ENCODE data around the gene SYCP1.

DNA sequence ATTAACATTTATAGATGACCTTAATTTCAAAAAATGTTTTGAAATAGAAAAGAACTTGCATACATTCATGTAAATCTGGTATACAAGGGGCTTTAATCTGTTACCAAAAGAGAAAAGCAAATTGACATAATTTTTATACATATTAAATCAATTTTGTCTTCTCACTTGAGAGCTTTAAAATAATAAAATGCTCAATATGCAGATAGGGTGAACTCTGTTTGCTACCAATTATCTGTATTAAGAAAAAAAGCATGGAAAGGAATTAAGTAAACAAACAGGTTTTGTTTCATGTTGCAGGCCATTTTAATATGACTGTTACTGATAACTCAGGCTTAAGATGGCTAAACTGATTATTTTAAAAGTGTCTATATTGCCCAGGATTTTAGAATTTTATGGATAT is 168.9 kb downstream of the SYCP1 start:
- TF ChIP-seq, protein P1, sequence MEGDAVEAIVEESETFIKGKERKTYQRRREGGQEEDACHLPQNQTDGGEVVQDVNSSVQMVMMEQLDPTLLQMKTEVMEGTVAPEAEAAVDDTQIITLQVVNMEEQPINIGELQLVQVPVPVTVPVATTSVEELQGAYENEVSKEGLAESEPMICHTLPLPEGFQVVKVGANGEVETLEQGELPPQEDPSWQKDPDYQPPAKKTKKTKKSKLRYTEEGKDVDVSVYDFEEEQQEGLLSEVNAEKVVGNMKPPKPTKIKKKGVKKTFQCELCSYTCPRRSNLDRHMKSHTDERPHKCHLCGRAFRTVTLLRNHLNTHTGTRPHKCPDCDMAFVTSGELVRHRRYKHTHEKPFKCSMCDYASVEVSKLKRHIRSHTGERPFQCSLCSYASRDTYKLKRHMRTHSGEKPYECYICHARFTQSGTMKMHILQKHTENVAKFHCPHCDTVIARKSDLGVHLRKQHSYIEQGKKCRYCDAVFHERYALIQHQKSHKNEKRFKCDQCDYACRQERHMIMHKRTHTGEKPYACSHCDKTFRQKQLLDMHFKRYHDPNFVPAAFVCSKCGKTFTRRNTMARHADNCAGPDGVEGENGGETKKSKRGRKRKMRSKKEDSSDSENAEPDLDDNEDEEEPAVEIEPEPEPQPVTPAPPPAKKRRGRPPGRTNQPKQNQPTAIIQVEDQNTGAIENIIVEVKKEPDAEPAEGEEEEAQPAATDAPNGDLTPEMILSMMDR (tag by site-specific recombination; IDR thresholded peaks at IDR 0.05) = no peak
- TF ChIP-seq ZNF221 (tag by site-specific recombination; IDR thresholded peaks at IDR 0.05; ENCODE audit: borderline replicate concordance) (no peak), ZNF600 (tag by site-specific recombination; IDR thresholded peaks at IDR 0.05) (no peak), ZNF354C (tag by site-specific recombination; IDR thresholded peaks at IDR 0.05; ENCODE audit: borderline replicate concordance, low read depth) (no peak), ZBTB7A (tag by site-specific recombination; IDR thresholded peaks at IDR 0.05; ENCODE audit: low read depth) (no peak), ZBTB1 (tag by site-specific recombination; IDR thresholded peaks at IDR 0.05) (no peak), ZNF274 (IDR thresholded peaks at IDR 0.05; ENCODE audit: low read length) (no peak), ZNF274 (tag by site-specific recombination; IDR thresholded peaks at IDR 0.05; ENCODE audit: borderline replicate concordance) (no peak), ZNF184 (tag by site-specific recombination; IDR thresholded peaks at IDR 0.05) (no peak)
- TF ChIP-seq, protein P2, sequence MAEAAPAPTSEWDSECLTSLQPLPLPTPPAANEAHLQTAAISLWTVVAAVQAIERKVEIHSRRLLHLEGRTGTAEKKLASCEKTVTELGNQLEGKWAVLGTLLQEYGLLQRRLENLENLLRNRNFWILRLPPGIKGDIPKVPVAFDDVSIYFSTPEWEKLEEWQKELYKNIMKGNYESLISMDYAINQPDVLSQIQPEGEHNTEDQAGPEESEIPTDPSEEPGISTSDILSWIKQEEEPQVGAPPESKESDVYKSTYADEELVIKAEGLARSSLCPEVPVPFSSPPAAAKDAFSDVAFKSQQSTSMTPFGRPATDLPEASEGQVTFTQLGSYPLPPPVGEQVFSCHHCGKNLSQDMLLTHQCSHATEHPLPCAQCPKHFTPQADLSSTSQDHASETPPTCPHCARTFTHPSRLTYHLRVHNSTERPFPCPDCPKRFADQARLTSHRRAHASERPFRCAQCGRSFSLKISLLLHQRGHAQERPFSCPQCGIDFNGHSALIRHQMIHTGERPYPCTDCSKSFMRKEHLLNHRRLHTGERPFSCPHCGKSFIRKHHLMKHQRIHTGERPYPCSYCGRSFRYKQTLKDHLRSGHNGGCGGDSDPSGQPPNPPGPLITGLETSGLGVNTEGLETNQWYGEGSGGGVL (tag by site-specific recombination; IDR thresholded peaks at IDR 0.05) = no peak
- TF ChIP-seq, protein P3, sequence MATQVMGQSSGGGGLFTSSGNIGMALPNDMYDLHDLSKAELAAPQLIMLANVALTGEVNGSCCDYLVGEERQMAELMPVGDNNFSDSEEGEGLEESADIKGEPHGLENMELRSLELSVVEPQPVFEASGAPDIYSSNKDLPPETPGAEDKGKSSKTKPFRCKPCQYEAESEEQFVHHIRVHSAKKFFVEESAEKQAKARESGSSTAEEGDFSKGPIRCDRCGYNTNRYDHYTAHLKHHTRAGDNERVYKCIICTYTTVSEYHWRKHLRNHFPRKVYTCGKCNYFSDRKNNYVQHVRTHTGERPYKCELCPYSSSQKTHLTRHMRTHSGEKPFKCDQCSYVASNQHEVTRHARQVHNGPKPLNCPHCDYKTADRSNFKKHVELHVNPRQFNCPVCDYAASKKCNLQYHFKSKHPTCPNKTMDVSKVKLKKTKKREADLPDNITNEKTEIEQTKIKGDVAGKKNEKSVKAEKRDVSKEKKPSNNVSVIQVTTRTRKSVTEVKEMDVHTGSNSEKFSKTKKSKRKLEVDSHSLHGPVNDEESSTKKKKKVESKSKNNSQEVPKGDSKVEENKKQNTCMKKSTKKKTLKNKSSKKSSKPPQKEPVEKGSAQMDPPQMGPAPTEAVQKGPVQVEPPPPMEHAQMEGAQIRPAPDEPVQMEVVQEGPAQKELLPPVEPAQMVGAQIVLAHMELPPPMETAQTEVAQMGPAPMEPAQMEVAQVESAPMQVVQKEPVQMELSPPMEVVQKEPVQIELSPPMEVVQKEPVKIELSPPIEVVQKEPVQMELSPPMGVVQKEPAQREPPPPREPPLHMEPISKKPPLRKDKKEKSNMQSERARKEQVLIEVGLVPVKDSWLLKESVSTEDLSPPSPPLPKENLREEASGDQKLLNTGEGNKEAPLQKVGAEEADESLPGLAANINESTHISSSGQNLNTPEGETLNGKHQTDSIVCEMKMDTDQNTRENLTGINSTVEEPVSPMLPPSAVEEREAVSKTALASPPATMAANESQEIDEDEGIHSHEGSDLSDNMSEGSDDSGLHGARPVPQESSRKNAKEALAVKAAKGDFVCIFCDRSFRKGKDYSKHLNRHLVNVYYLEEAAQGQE (tag by site-specific recombination; IDR thresholded peaks at IDR 0.05) = no peak
- TF ChIP-seq, protein P4, sequence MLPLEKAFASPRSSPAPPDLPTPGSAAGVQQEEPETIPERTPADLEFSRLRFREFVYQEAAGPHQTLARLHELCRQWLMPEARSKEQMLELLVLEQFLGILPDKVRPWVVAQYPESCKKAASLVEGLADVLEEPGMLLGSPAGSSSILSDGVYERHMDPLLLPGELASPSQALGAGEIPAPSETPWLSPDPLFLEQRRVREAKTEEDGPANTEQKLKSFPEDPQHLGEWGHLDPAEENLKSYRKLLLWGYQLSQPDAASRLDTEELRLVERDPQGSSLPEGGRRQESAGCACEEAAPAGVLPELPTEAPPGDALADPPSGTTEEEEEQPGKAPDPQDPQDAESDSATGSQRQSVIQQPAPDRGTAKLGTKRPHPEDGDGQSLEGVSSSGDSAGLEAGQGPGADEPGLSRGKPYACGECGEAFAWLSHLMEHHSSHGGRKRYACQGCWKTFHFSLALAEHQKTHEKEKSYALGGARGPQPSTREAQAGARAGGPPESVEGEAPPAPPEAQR (tag by site-specific recombination; IDR thresholded peaks at IDR 0.05) = no peak
